ENCODE data around the gene OTULIN. TPM values are rescaled to one million over a fixed set of nuclear protein-coding genes. Genes with fewer than 3 reads are reported as not detected.
A peak's percentile ranks its signal among the peaks of the same experiment; 100 is the strongest.

OTULIN gene
- total RNA-seq, 1 donor from 2014 or later = 25.2 TPM

GRCh38 chr5:14668181-14668591 lies 3.7 kb downstream of the OTULIN start:
- DNase-seq (ENCODE audit: low read depth) = peak; percentile 71

- no peak for DNase-seq (ENCODE audit: low read depth)
These were observed 4.9 kb downstream of the OTULIN start for GRCh38 chr5:14669415-14669814.

- peak; percentile 90 for DNase-seq (ENCODE audit: low read depth)
These were observed 5.5 kb downstream of the OTULIN start for GRCh38 chr5:14669975-14670374.

- peak; percentile 49 for DNase-seq (ENCODE audit: low read depth)
These were observed 6.9 kb downstream of the OTULIN start for GRCh38 chr5:14671414-14671813.

- DNase-seq (ENCODE audit: low read depth) = no peak
These were observed 7.6 kb downstream of the OTULIN start for GRCh38 chr5:14672082-14672481.

- DNase-seq (ENCODE audit: low read depth) = peak; percentile 53
These were observed 8.2 kb downstream of the OTULIN start for GRCh38 chr5:14672484-14673394.

- DNase-seq (ENCODE audit: low read depth) = no peak
These were observed 8.9 kb downstream of the OTULIN start for GRCh38 chr5:14673443-14673842.

- peak; percentile 30 for DNase-seq (ENCODE audit: low read depth)
These were observed 10.7 kb downstream of the OTULIN start for GRCh38 chr5:14674983-14675854.

- DNase-seq (ENCODE audit: low read depth) = no peak
These were observed 11.4 kb downstream of the OTULIN start for GRCh38 chr5:14675865-14676300.

GRCh38 chr5:14676320-14676719 lies 11.8 kb downstream of the OTULIN start:
- DNase-seq (ENCODE audit: low read depth) = peak; percentile 87

- no peak for DNase-seq (ENCODE audit: low read depth)
These were observed 14.3 kb downstream of the OTULIN start for GRCh38 chr5:14678773-14679334.

GRCh38 chr5:14679595-14679994 lies 15.1 kb downstream of the OTULIN start:
- no peak for DNase-seq (ENCODE audit: low read depth)

- no peak for DNase-seq (ENCODE audit: low read depth)
These were observed 16.8 kb downstream of the OTULIN start for GRCh38 chr5:14681236-14681752.

- DNase-seq (ENCODE audit: low read depth) = no peak
These were observed 19.5 kb downstream of the OTULIN start for GRCh38 chr5:14683906-14684455.

- no peak for DNase-seq (ENCODE audit: low read depth)
These were observed 20.2 kb downstream of the OTULIN start for GRCh38 chr5:14684757-14685156.

- DNase-seq (ENCODE audit: low read depth) = peak; percentile 68
These were observed 21.2 kb downstream of the OTULIN start for GRCh38 chr5:14685757-14686156.

- no peak for DNase-seq (ENCODE audit: low read depth)
These were observed 22.0 kb downstream of the OTULIN start for GRCh38 chr5:14686517-14686916.

GRCh38 chr5:14687023-14687665 lies 22.6 kb downstream of the OTULIN start:
- peak; percentile 20 for DNase-seq (ENCODE audit: low read depth)

- DNase-seq (ENCODE audit: low read depth) = no peak
These were observed 28.6 kb downstream of the OTULIN start for GRCh38 chr5:14693070-14693469.

- DNase-seq (ENCODE audit: low read depth) = no peak
These were observed 30.6 kb downstream of the OTULIN start for GRCh38 chr5:14695152-14695551.

GRCh38 chr5:14696057-14696456 lies 31.5 kb downstream of the OTULIN start:
- DNase-seq (ENCODE audit: low read depth) = no peak
